ENCODE measurements around the gene CFAP100. TPM values are rescaled to one million over a fixed set of nuclear protein-coding genes. Genes with fewer than 3 reads are reported as not detected.

The CFAP100 gene
- total and polyA plus RNA-seq, 3 donors from 2014 or later = 21.4 to 74.2 (median 56.2) TPM

- no peaks in the 10 kb centered on the region for H3K27me3 ChIP-seq
- TF ChIP-seq CTCF (IDR thresholded peaks at IDR 0.05) (no peak), POLR2A (IDR thresholded peaks at IDR 0.05) (no peak)
- H3K9me3 ChIP-seq = no peaks in the 10 kb centered on the region
- no peak overlapping the region for H3K4me3 ChIP-seq
- H3K4me1 ChIP-seq = no peaks in the 10 kb centered on the region
- 89 to 91% methylated on average over 10 to 11 of the region's 11 CpGs for WGBS, 2 donors
- intact Hi-C loops (cut with DNase I; ENCODE audit: low total_unique reads) = no loop called here
- H3K36me3 ChIP-seq (ENCODE audit: low read depth, missing control alignments) = no peaks in the 10 kb centered on the region
- H3K27ac ChIP-seq = no peak overlapping the region
- no peak for DNase-seq
Observed at GRCh38 chr3:126417981-126418530, 23.3 kb downstream of the CFAP100 start.

GRCh38 chr3:126418661-126419131, 24.0 kb downstream of the CFAP100 start:
- TF ChIP-seq POLR2A (IDR thresholded peaks at IDR 0.05) (no peak), CTCF (IDR thresholded peaks at IDR 0.05) (no peak)
- H3K9me3 ChIP-seq = no peaks in the 10 kb centered on the region
- no peak overlapping the region for H3K27ac ChIP-seq
- DNase-seq = no peak
- H3K27me3 ChIP-seq = no peaks in the 10 kb centered on the region
- no peaks in the 10 kb centered on the region for H3K36me3 ChIP-seq (ENCODE audit: low read depth, missing control alignments)
- no peak overlapping the region for H3K4me3 ChIP-seq
- 78 to 91% methylated on average over 4 to 20 of the region's 20 CpGs for WGBS, 2 donors
- no peaks in the 10 kb centered on the region for H3K4me1 ChIP-seq
- intact Hi-C loops (cut with DNase I; ENCODE audit: low total_unique reads) = no loop called here

GRCh38 chr3:126419151-126419703, 24.5 kb downstream of the CFAP100 start:
- DNase-seq = no peak
- Histone ChIP-seq H3K4me1 (no peaks in the 10 kb centered on the region), H3K4me3 (no peak overlapping the region), H3K27ac (no peak overlapping the region), H3K9me3 (no peaks in the 10 kb centered on the region), H3K27me3 (no peaks in the 10 kb centered on the region), H3K36me3 (ENCODE audit: low read depth, missing control alignments) (no peaks in the 10 kb centered on the region)
- intact Hi-C loops (cut with DNase I; ENCODE audit: low total_unique reads) = no loop called here
- 83% methylated on average over 2 to 6 of the region's 6 CpGs for WGBS, 2 donors
- TF ChIP-seq CTCF (IDR thresholded peaks at IDR 0.05) (no peak), POLR2A (IDR thresholded peaks at IDR 0.05) (no peak)

- WGBS, 2 donors = 86 to 88% methylated on average over 17 to 22 of the region's 22 CpGs
- no peak for DNase-seq
- H3K27ac ChIP-seq = no peak overlapping the region
- no peak overlapping the region for H3K4me3 ChIP-seq
- intact Hi-C loops (cut with DNase I; ENCODE audit: low total_unique reads) = no loop called here
- no peaks in the 10 kb centered on the region for H3K36me3 ChIP-seq (ENCODE audit: low read depth, missing control alignments)
- H3K9me3 ChIP-seq = no peaks in the 10 kb centered on the region
- no peaks in the 10 kb centered on the region for H3K27me3 ChIP-seq
- no peaks in the 10 kb centered on the region for H3K4me1 ChIP-seq
- no peak for TF ChIP-seq CTCF (IDR thresholded peaks at IDR 0.05)
- no peak for TF ChIP-seq POLR2A (IDR thresholded peaks at IDR 0.05)
Observed at GRCh38 chr3:126419886-126420786, 25.4 kb downstream of the CFAP100 start.

Measured in testis (tissue), 3 donors.